OCI-LY1 (cell line): ENCODE data around the gene GALNT2.

Source experiments
- H2AFZ ChIP-seq: fragments of 200-600 bp; sonication (generic), shearing (Covaris generic); 2 replicates; pipeline ENCODE4 v1.6.0; 2014; ENCODE audit warnings: antibody characterized with exemption, mild to moderate bottlenecking, low read length
- H3F3A ChIP-seq: fragments of 200-600 bp; sonication (generic), shearing (Covaris generic); 2 replicates; pipeline ENCODE4 v1.6.0; 2014; ENCODE audit warnings: mild to moderate bottlenecking, antibody characterized with exemption, low read length, moderate library complexity; ENCODE audit not compliant: insufficient read depth
- H3K27ac ChIP-seq: fragments of 200-600 bp; sonication (generic); 2 replicates; pipeline ENCODE4 v1.5.1; 2014; ENCODE audit warnings: low read length, mixed run types, mild to moderate bottlenecking, low read depth; ENCODE audit not compliant: poor library complexity, severe bottlenecking
- H3K27me3 ChIP-seq: fragments of 200-600 bp; sonication (generic); 2 replicates; pipeline ENCODE4 v1.6.0; 2014; ENCODE audit warnings: antibody characterized with exemption, mild to moderate bottlenecking, low read length, moderate library complexity; ENCODE audit not compliant: insufficient read depth
- H3K36me3 ChIP-seq: fragments of 200-600 bp; sonication (generic); 2 replicates; pipeline ENCODE4 v1.6.1; 2014; ENCODE audit warnings: mild to moderate bottlenecking, antibody characterized with exemption, low read length, moderate library complexity, mixed read lengths; ENCODE audit not compliant: insufficient read depth
- H3K4me1 ChIP-seq: fragments of 200-600 bp; sonication (generic); 2 replicates; pipeline ENCODE4 v1.5.1; 2014; ENCODE audit warnings: mild to moderate bottlenecking, low read length, moderate library complexity; ENCODE audit not compliant: insufficient read depth, severe bottlenecking
- H3K4me2 ChIP-seq: fragments of 200-600 bp; sonication (generic), shearing (Covaris generic); 2 replicates; pipeline ENCODE4 v1.6.1; 2014; ENCODE audit warnings: low read length
- H3K4me3 ChIP-seq: fragments of 200-600 bp; sonication (generic); 2 replicates; pipeline ENCODE4 v1.5.1; 2014; ENCODE audit warnings: low read length, low read depth, mild to moderate bottlenecking, mixed read lengths; ENCODE audit not compliant: poor library complexity, severe bottlenecking
- H3K79me2 ChIP-seq: fragments of 200-600 bp; shearing (Covaris generic); 2 replicates; pipeline ENCODE4 v1.6.1; 2016; ENCODE audit warnings: mixed run types, low read length, mixed read lengths; ENCODE audit not compliant: insufficient read depth
- H3K9ac ChIP-seq: fragments of 200-600 bp; sonication (generic), shearing (Covaris generic); 2 replicates; pipeline ENCODE4 v1.6.1; 2014; ENCODE audit warnings: mild to moderate bottlenecking, low read length, mixed read lengths
- H3K9me2 ChIP-seq: fragments of 200-600 bp; sonication (generic), shearing (Covaris generic); 2 replicates; pipeline ENCODE4 v1.6.1; 2014; ENCODE audit warnings: low read depth, mild to moderate bottlenecking, low read length, mixed read lengths
- H3K9me3 ChIP-seq: fragments of 200-600 bp; shearing (Covaris generic); 2 replicates; pipeline ENCODE4 v1.6.1; 2014; ENCODE audit warnings: low read length, mixed read lengths
- H4K20me1 ChIP-seq: fragments of 200-600 bp; sonication (generic), shearing (Covaris generic); 2 replicates; pipeline ENCODE4 v1.6.0; 2016; ENCODE audit warnings: mild to moderate bottlenecking, low read length; ENCODE audit not compliant: insufficient read depth
- EZH2 ChIP-seq: fragments of 200-600 bp; sonication (generic), shearing (Covaris generic); IDR thresholded peaks from 2 replicates; pipeline ENCODE4 v1.8.0; 2017; ENCODE audit warnings: borderline replicate concordance, mixed run types, mild to moderate bottlenecking, antibody characterized with exemption, low read length, moderate library complexity, mixed read lengths
- TF ChIP-seq, protein P1 (sequence below): fragments of 200-600 bp; sonication (generic), shearing (Covaris generic); IDR thresholded peaks from 2 replicates; pipeline ENCODE4 v1.5.1; 2017; ENCODE audit warnings: mild to moderate bottlenecking, antibody characterized with exemption, low read length, moderate library complexity, mixed read lengths

GALNT2 gene

DNA sequence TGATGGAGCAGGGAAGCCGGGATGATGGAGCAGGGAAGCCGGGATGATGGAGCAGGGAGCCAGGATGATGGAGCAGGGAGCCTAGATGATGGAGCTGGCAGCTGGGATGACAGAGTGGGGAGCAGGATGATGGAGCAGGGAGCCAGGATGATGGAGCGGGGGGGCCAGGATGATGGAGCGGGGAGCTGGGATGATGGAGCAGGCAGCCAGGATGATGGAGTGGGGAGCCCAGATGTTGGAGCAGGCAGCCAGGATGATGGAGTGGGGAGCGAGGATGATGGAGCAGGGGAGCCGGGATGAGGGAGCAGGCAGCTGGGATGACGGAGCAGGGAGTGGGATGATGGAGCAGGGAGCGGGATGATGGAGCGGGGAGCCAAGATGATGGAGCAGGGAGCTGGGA, 16.0 kb downstream of the GALNT2 start:
- Histone ChIP-seq H3K79me2 (peaks cover 82% of the 10 kb centered on the region), H3K4me2 (no peak overlapping the region), H3K36me3 (no peaks in the 10 kb centered on the region), H3K27ac (no peak overlapping the region), H2AFZ (no peak overlapping the region), H3F3A (no peaks in the 10 kb centered on the region), H3K9me3 (no peaks in the 10 kb centered on the region), H3K27me3 (no peaks in the 10 kb centered on the region), H3K9ac (no peak overlapping the region), H3K4me3 (no peak overlapping the region), H3K4me1 (peaks cover 46% of the 10 kb centered on the region), H4K20me1 (no peaks in the 10 kb centered on the region), H3K9me2 (no peaks in the 10 kb centered on the region)
- TF ChIP-seq, protein P1, sequence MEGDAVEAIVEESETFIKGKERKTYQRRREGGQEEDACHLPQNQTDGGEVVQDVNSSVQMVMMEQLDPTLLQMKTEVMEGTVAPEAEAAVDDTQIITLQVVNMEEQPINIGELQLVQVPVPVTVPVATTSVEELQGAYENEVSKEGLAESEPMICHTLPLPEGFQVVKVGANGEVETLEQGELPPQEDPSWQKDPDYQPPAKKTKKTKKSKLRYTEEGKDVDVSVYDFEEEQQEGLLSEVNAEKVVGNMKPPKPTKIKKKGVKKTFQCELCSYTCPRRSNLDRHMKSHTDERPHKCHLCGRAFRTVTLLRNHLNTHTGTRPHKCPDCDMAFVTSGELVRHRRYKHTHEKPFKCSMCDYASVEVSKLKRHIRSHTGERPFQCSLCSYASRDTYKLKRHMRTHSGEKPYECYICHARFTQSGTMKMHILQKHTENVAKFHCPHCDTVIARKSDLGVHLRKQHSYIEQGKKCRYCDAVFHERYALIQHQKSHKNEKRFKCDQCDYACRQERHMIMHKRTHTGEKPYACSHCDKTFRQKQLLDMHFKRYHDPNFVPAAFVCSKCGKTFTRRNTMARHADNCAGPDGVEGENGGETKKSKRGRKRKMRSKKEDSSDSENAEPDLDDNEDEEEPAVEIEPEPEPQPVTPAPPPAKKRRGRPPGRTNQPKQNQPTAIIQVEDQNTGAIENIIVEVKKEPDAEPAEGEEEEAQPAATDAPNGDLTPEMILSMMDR: no peak

DNA sequence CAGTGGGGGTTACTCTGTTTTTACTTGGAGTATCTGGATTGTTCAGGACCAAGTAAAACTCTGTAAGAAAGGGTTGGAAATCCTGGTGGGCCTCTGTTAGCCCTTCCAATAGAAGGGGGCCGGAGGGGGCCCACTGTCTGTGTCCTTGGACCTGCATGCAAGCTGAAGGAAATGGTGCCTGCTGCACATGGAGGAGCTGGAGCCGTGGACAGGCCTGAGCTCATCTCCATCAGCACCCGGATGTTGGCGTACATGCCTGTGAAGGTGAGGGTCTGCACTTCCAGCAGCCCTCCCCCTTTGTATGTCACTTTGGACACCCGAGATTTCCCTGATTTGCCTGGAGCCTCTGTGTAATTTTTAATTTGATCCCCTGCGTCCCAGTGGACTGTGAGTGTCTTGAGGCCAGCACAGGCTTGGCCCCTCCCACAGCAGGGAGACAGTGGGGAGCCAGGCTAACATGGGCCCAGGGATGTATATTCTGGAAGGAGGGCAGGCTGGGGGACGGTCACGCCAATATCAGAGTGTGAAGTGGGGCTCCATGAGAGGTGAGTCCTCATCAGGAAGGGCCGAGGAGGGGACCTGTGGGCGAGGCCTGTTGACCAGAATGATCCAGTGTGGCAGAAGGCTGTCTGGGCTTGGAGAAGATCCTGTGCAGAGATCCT, 16.8 kb downstream of the GALNT2 start:
- Histone ChIP-seq H3K9ac (no peak overlapping the region), H4K20me1 (no peaks in the 10 kb centered on the region), H3K27ac (peak overlapping the region; percentile 54), H3K79me2 (peaks cover 78% of the 10 kb centered on the region), H3K9me3 (no peaks in the 10 kb centered on the region), H3K27me3 (no peaks in the 10 kb centered on the region), H3F3A (no peaks in the 10 kb centered on the region), H3K4me1 (peaks cover 48% of the 10 kb centered on the region), H3K4me3 (peak overlapping the region; percentile 6), H3K4me2 (peak overlapping the region; percentile 25; the same call in 1 of the 2 replicates), H2AFZ (no peak overlapping the region), H3K9me2 (no peaks in the 10 kb centered on the region), H3K36me3 (no peaks in the 10 kb centered on the region)
- TF ChIP-seq, protein P1: no peak
- TF ChIP-seq EZH2: no peak

DNA sequence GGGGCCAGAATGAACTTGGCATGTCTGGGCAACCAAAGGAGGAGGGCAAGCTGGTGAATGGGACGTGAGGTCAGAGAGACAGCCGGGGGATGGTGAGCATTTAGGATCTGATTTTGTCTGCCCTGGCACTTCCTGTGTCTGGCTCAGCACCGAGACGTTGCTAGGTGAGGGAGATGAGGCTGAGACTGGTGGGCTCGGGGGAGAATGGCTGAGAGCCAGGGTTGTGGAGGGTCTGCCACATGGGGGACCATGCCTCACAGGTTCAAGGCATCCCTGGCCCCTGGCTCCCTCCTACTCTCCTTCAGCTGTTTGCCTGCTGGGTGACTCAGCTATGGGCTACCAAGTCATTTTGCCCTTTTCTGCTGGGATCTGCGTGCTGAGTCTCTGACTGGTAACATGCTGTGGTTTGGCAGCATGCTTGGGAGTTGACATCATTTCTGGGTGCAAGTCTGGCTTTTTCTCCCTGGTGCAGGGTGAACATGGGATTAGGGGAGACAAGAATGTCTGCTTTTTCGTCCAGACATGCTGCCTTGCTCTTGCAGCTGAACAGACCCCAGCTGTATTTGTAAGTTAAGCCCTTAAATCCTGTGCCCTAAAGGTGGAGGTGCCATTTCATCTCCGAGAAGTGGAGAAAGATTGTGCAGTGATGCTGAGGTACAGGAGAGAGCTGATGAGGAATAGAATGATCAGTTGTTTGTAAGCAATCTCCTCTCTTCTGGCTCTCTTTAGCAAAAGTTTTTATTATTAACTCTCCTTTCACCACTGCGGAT, 17.6 kb downstream of the GALNT2 start:
- H3K79me2 ChIP-seq: peaks cover 75% of the 10 kb centered on the region
- H3K36me3 ChIP-seq: peaks cover 6% of the 10 kb centered on the region; the same call in 1 of the 2 replicates
- peak overlapping the region; percentile 6 for H3K4me3 ChIP-seq
- H3K9me3 ChIP-seq: no peaks in the 10 kb centered on the region
- H3K27me3 ChIP-seq: no peaks in the 10 kb centered on the region
- no peaks in the 10 kb centered on the region for H4K20me1 ChIP-seq
- H3K27ac ChIP-seq: peak overlapping the region; percentile 54
- no peak overlapping the region; the same call in 1 of the 2 replicates for H3K9ac ChIP-seq
- H3K4me1 ChIP-seq: peaks cover 48% of the 10 kb centered on the region
- H3F3A ChIP-seq: no peaks in the 10 kb centered on the region
- TF ChIP-seq EZH2: no peak
- TF ChIP-seq, protein P1: no peak
- H3K9me2 ChIP-seq: no peaks in the 10 kb centered on the region
- peak overlapping the region; percentile 25; the same call in 1 of the 2 replicates for H3K4me2 ChIP-seq
- H2AFZ ChIP-seq: no peak overlapping the region
